Upper lobe of right lung (tissue), 1 donor: ENCODE measurements around the gene DMD. TPM values are rescaled to one million over a fixed set of nuclear protein-coding genes. Genes with fewer than 3 reads are reported as not detected.

Experiments used
- ATAC-seq: fragments of 200-7000 bp; cut with Tn5 transposase; one replicate; pipeline ENCODE4 v1.9.1; 2020; ENCODE audit warnings: mild to moderate bottlenecking, moderate library complexity
- DNase-seq: peaks from one replicate; pipeline ENCODE4 v3.0.0-alpha.2; 2020
- H3K27ac ChIP-seq: fragments of 200-600 bp; one replicate; pipeline ENCODE4 v1.8.0; 2022
- H3K27me3 ChIP-seq: fragments of 200-600 bp; one replicate; pipeline ENCODE4 v1.8.0; 2022; ENCODE audit warnings: mild to moderate bottlenecking
- H3K36me3 ChIP-seq: fragments of 200-600 bp; one replicate; pipeline ENCODE4 v1.8.0; 2022
- H3K4me1 ChIP-seq: fragments of 200-600 bp; one replicate; pipeline ENCODE4 v1.8.0; 2022
- H3K4me3 ChIP-seq: fragments of 200-600 bp; one replicate; pipeline ENCODE4 v1.8.0; 2022; ENCODE audit warnings: mild to moderate bottlenecking
- H3K9me3 ChIP-seq: fragments of 200-600 bp; one replicate; pipeline ENCODE4 v1.8.0; 2022
- intact Hi-C: fragments of 100-400 bp; cut with DNase I; formaldehyde crosslinking; loops from one replicate; pipeline ENCODE4 v1.11.0; 2022
- total RNA-seq: library from RNA; stranded (reverse); fragmentation: NEBNext Ultra II Directional; extraction: Animal tissue kit (Norgen Biotek cat#: 25700); gene quantifications from one replicate; pipeline ENCODE4 v1.2.1, GENCODE V29; 2021
- TF ChIP-seq, protein P1 (sequence below): fragments of 200-600 bp; IDR thresholded peaks from one replicate; pipeline ENCODE4 v1.8.0; 2022; ENCODE audit warnings: antibody characterized with exemption
- donor health status: DM: no; HTN: yes; CAD: no; lungs with severe emphysema.

Gene DMD
- total RNA-seq, 1 donor from 2014 or later, result 24.7 TPM

DNA sequence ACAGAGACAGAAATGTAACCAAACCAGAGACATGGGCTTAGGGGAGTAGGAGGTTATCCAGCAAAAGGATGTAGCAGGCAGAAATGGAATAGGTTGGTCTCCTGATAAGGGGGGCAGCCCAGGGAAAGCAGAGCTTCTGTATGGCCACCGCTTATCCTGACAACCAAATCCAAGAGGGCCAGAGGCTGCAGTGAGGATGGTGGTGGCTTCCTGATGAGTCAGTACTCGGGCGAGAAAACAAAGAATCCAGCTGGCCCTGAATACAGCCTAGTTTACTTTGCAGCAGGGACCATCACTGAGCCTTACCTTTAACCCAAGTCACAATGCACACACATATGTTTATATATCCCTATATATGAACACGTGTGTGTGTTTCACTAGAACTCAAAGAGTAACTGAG lies 2009.8 kb downstream of the DMD start:
- TF ChIP-seq, protein P1, sequence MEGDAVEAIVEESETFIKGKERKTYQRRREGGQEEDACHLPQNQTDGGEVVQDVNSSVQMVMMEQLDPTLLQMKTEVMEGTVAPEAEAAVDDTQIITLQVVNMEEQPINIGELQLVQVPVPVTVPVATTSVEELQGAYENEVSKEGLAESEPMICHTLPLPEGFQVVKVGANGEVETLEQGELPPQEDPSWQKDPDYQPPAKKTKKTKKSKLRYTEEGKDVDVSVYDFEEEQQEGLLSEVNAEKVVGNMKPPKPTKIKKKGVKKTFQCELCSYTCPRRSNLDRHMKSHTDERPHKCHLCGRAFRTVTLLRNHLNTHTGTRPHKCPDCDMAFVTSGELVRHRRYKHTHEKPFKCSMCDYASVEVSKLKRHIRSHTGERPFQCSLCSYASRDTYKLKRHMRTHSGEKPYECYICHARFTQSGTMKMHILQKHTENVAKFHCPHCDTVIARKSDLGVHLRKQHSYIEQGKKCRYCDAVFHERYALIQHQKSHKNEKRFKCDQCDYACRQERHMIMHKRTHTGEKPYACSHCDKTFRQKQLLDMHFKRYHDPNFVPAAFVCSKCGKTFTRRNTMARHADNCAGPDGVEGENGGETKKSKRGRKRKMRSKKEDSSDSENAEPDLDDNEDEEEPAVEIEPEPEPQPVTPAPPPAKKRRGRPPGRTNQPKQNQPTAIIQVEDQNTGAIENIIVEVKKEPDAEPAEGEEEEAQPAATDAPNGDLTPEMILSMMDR, result no peak
- H3K36me3 ChIP-seq, result no peaks in the 10 kb centered on the region
- no peaks in the 10 kb centered on the region for H3K4me1 ChIP-seq
- ATAC-seq (no peak), DNase-seq (no peak)
- H3K27ac ChIP-seq, result no peak overlapping the region
- intact Hi-C loops, result no loop called here
- H3K4me3 ChIP-seq, result no peak overlapping the region
- no peaks in the 10 kb centered on the region for H3K27me3 ChIP-seq
- H3K9me3 ChIP-seq, result no peaks in the 10 kb centered on the region

DNA sequence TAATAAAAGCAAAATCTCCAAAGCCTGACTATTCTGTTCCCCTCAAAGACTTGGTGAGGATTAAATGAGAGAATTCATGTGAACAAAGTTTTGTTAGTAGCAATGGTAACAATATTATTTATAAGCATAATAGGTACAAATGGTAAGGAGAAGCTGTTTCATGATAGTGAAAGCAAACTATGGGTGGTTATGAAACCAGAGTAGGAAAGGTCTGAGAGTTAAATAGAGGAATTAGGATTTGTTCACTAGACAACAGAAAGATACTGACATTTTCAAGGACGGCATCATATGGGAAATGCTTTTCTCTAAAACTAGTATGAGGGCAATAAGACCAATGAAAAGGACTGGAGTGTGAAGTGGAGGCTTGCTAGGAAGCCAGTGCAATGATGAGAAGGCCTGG lies 2010.9 kb downstream of the DMD start:
- ATAC-seq, result no peak
- H3K36me3 ChIP-seq, result no peaks in the 10 kb centered on the region
- H3K4me3 ChIP-seq, result no peak overlapping the region
- H3K27ac ChIP-seq, result no peak overlapping the region
- intact Hi-C loops, result no loop called here
- DNase-seq, result no peak
- no peaks in the 10 kb centered on the region for H3K4me1 ChIP-seq
- no peaks in the 10 kb centered on the region for H3K27me3 ChIP-seq
- no peaks in the 10 kb centered on the region for H3K9me3 ChIP-seq
- TF ChIP-seq, protein P1, result no peak

DNA sequence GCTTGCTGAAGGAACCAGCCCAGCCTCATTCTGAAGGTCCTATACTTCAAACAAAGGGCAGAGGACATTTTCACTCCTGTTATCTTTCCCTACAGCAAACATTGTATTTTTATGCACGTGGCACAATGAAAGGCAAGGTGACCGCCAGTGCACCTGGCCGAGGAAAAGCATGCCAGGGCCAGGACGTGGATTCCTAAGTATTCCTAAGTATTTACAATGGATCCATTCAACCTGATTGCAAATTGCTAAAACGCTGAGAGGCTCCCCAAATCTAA lies 2011.6 kb downstream of the DMD start:
- ATAC-seq, result peak; percentile 87
- Histone ChIP-seq H3K9me3 (no peaks in the 10 kb centered on the region), H3K4me1 (no peaks in the 10 kb centered on the region), H3K36me3 (no peaks in the 10 kb centered on the region), H3K27me3 (no peaks in the 10 kb centered on the region), H3K4me3 (no peak overlapping the region), H3K27ac (no peak overlapping the region)
- intact Hi-C loops, result no loop called here
- TF ChIP-seq, protein P1, result no peak
- DNase-seq, result no peak

DNA sequence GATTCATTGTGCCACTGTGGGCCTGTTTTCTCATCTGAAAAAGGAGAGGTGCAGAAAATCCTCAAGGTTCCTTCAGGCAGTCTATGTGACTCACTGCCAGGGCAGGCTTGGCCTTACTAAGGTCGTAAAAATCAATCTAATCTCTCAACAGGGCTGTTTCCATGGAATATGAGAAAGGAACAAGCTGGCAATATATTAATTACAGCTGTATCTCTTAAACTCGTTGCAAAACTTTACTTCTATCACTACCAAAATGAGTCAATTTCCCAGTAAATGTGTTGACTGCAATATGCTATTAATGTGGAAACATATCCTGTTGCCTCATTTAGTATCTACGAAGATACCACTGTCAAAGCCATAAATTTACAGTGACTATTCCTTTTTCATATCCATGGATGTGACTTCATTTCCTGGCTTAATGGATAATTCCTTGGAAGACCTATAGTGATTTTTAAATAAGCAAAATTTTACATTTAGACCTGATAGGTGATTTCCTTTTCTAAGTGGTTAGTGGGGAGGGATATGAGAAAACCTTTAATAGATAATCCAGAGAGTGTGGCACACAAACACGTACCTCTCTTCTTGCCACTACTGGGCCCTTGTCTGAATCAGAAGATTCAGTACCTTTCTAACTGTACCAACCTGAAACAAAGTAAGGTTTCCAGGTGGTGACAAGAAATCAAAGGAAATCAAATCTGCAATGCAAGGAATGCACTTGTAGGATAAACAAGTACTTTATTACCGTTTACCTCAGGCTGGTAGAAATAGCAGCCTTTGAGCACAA lies 2012.1 kb downstream of the DMD start:
- TF ChIP-seq, protein P1, result no peak
- intact Hi-C loops, result no loop called here

DNA sequence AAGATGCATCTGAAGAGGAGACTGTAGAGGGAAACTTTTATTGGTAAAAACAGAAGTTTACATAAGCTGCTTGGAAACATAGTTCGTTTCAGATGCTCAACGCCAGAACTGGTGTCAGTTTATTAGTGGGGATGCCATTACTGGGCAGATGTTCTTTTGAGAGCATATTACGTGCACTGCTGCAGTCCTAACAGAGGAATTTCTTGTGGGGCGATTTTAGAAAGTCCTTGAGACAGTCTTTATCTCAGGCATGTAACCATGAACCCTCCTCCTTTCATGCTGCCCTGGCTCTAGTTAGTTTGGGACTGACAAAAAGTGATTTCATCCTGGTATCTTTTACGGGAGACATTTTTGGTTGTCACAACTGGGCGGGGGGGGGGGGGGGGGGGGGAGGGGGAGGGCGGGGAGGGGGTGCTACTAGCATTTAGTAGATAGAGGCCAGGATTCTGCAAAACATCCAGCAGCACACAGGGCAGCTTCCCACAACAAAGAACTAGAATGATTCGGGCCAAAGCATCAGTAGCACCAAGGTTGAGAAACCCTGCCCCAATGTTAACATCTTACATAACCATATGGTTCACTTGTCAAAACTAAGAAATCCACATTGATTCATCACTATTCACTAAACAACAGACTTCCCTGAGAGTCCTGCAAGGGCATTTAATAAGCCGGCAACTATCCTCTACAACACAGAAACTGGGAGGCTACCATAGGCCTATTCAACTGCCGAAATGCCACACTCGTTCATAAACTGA lies 2021.0 kb downstream of the DMD start:
- Histone ChIP-seq H3K27me3 (no peaks in the 10 kb centered on the region), H3K27ac (no peak overlapping the region), H3K4me3 (no peak overlapping the region), H3K36me3 (no peaks in the 10 kb centered on the region), H3K4me1 (no peaks in the 10 kb centered on the region), H3K9me3 (no peaks in the 10 kb centered on the region)
- ATAC-seq (no peak), DNase-seq (no peak)
- TF ChIP-seq, protein P1, result no peak
- intact Hi-C loops, result no loop called here

More for the DNA sequence above, 2012.1 kb downstream of the DMD start:
- no peaks in the 10 kb centered on the region for H3K9me3 ChIP-seq
- ATAC-seq (no peak), DNase-seq (no peak)
- H3K4me3 ChIP-seq, result no peak overlapping the region
- H3K36me3 ChIP-seq, result no peaks in the 10 kb centered on the region
- H3K27ac ChIP-seq, result no peak overlapping the region
- H3K27me3 ChIP-seq, result no peaks in the 10 kb centered on the region
- H3K4me1 ChIP-seq, result no peaks in the 10 kb centered on the region
